B cell (primary cell): Measurements from ENCODE around the gene GSDME. TPM values are rescaled to one million over a fixed set of nuclear protein-coding genes. Genes with fewer than 3 reads are reported as not detected.

ENCODE experiments used
- ATAC-seq: fragments of 200-7000 bp; cut with Tn5 transposase; one replicate; pipeline ENCODE4 v1.10.0; 2021; ENCODE audit warnings: low read depth, mild to moderate bottlenecking, moderate number of reproducible peaks, moderate library complexity
- CTCF ChIA-PET: fragments of 350-600 bp; sonication (Branson Sonifier 250); formaldehyde crosslinking; loops from one replicate; lab custom pipeline; 2021; ENCODE audit warnings: antibody characterized with exemption, inconsistent platforms; lab: Charles Lee
- POLR2A ChIA-PET: fragments of 350-600 bp; sonication (Branson Sonifier 250); formaldehyde crosslinking; loops from one replicate; lab custom pipeline; 2021; ENCODE audit warnings: antibody characterized with exemption; lab: Charles Lee
- DNase-seq: peaks from one replicate; pipeline ENCODE4 v3.0.0; 2013
- H2AFZ ChIP-seq: 2 replicates; pipeline ENCODE4 v1.6.1; 2012; ENCODE audit warnings: mild to moderate bottlenecking, low read depth, low read length; ENCODE audit not compliant: insufficient read depth, poor library complexity, severe bottlenecking
- H3K27ac ChIP-seq, 2 donors: 1 replicate in 1 of 2; 2 replicates in 1 of 2; pipeline ENCODE4 v1.5.1; 2012 to 2013; ENCODE audit warnings: low read length in 2 of 2, mild to moderate bottlenecking in 2 of 2, moderate library complexity in 1 of 2
- H3K27me3 ChIP-seq, 4 experiments: fragments of 200-600 bp in 1 of 4; sonication (generic) in 1 of 4; replicated peaks in 1 of 4; 1 replicate in 2 of 4; 2 replicates in 2 of 4; pipeline versions ENCODE4 v1.6.1 to v1.7.0; 2013 to 2016; ENCODE audit warnings: low read length in 3 of 4, mild to moderate bottlenecking in 2 of 4, mixed read lengths in 1 of 4, moderate library complexity in 1 of 4; ENCODE audit not compliant: insufficient read depth in 4 of 4, control insufficient read depth in 3 of 4; ENCODE audit errors: control extremely low read depth in 1 of 4
- H3K36me3 ChIP-seq, 2 experiments: replicated peaks in 1 of 2; 1 replicate in 1 of 2; 2 replicates in 1 of 2; pipeline versions ENCODE4 v1.6.1 to v1.7.1; 2013; ENCODE audit warnings: low read length in 1 of 2; ENCODE audit not compliant: insufficient read depth in 2 of 2, control insufficient read depth in 1 of 2; ENCODE audit errors: control extremely low read depth in 1 of 2, extremely low read depth in 1 of 2
- H3K4me1 ChIP-seq, 2 donors: fragments of 200-600 bp in 1 of 2; sonication (generic) in 1 of 2; 1 replicate in 1 of 2; 2 replicates in 1 of 2; pipeline versions ENCODE4 v1.5.1 to v1.6.1; 2013 to 2017; ENCODE audit warnings: low read length in 2 of 2; ENCODE audit not compliant: control insufficient read depth in 2 of 2, insufficient read depth in 2 of 2
- H3K4me2 ChIP-seq: replicated peaks from 2 replicates; pipeline ENCODE3; 2012; ENCODE audit warnings: mild to moderate bottlenecking, low read depth, low read length; ENCODE audit not compliant: poor library complexity, severe bottlenecking
- H3K4me3 ChIP-seq, 5 experiments: fragments of 200-600 bp in 1 of 5; sonication (generic) in 1 of 5; 1 replicate in 3 of 5; 2 replicates in 2 of 5; pipeline versions ENCODE4 v1.5.1 to v1.7.0; 2011 to 2016; ENCODE audit warnings: low read length in 4 of 5, mild to moderate bottlenecking in 4 of 5, low read depth in 2 of 5, control low read depth in 1 of 5, moderate library complexity in 1 of 5; ENCODE audit not compliant: insufficient read depth in 1 of 5; ENCODE audit errors: control extremely low read depth in 1 of 5, extremely low read depth in 1 of 5
- H3K79me2 ChIP-seq: fragments of 200-600 bp; sonication (generic); one replicate; pipeline ENCODE4 v1.6.0; 2016; ENCODE audit warnings: low read length; ENCODE audit not compliant: control insufficient read depth, insufficient read depth
- H3K9ac ChIP-seq: fragments of 200-600 bp; sonication (generic); 2 replicates; pipeline ENCODE4 v1.6.1; 2017; ENCODE audit warnings: mild to moderate bottlenecking, low read length, moderate library complexity
- H3K9me3 ChIP-seq, 3 donors: one replicate each; pipeline versions ENCODE4 v1.6.1 to v1.7.1; 2013; ENCODE audit warnings: low read length in 2 of 3; ENCODE audit not compliant: control insufficient read depth in 2 of 3, insufficient read depth in 1 of 3; ENCODE audit errors: control extremely low read depth in 1 of 3
- H4K20me1 ChIP-seq: 2 replicates; pipeline ENCODE4 v1.6.0; 2012; ENCODE audit warnings: mild to moderate bottlenecking, low read length; ENCODE audit not compliant: insufficient read depth, control insufficient read depth, poor library complexity, severe bottlenecking
- H3K27ac Mint-ChIP-seq: one replicate; pipeline ENCODE4 v1.8.0; 2021; ENCODE audit warnings: mixed read lengths
- H3K27me3 Mint-ChIP-seq: one replicate; pipeline ENCODE4 v1.8.0; 2021; ENCODE audit warnings: mixed read lengths
- H3K4me1 Mint-ChIP-seq: one replicate; pipeline ENCODE4 v1.8.0; 2021; ENCODE audit warnings: mixed read lengths
- H3K4me3 Mint-ChIP-seq: one replicate; pipeline ENCODE4 v1.8.0; 2021; ENCODE audit warnings: mixed read lengths
- H3K9me3 Mint-ChIP-seq: one replicate; pipeline ENCODE4 v1.8.0; 2022; ENCODE audit warnings: mixed read lengths; ENCODE audit not compliant: insufficient read depth
- CTCF ChIP-seq: fragments of 200-600 bp; IDR thresholded peaks from one replicate; pipeline ENCODE4 v1.8.0; 2022; ENCODE audit warnings: antibody characterized with exemption, mild to moderate bottlenecking
- EZH2 ChIP-seq: IDR thresholded peaks from 2 replicates; pipeline ENCODE4 v1.6.1; 2012; ENCODE audit warnings: borderline replicate concordance, low read depth, mild to moderate bottlenecking, moderate library complexity, low read length; ENCODE audit not compliant: insufficient read depth, poor library complexity, severe bottlenecking
- WGBS: methylation state at CpG from one replicate; pipeline ENCODE4 v1.1.5; 2013; ENCODE audit warnings: missing lambda C conversion rate; ENCODE audit not compliant: insufficient coverage; 5-methylcytosine and 5-hydroxymethylcytosine counted together
- intact Hi-C: fragments of 100-400 bp; cut with micrococcal nuclease; formaldehyde crosslinking; loops from one replicate; pipeline ENCODE4 v1.10.0; 2022
- polyA plus RNA-seq: library from polyadenylated mRNA; depleted of rRNA; stranded (reverse); fragments of >200 nt; gene quantifications from 2 replicates; pipeline ENCODE4 v1.2.3, GENCODE V29; 2012
- total RNA-seq, 2 donors: library from RNA; stranded (reverse); fragments of 120-200 nt in 1 of 2; gene quantifications; 1 replicate in 1 of 2; 2 replicates in 1 of 2; pipeline versions ENCODE4 v1.2.3 to v1.2.4, GENCODE V29; 2013 to 2022

The GSDME gene
- total and polyA plus RNA-seq, 2 donors (not counting 1 experiment from before 2014, with no cell fraction given): 7.0 to 11.9 TPM

GRCh38 chr7:24762771-24763170 is 5.5 kb upstream of the GSDME start:
- Histone ChIP-seq H3K27ac (no peak overlapping the region), H3K79me2 (no peaks in the 10 kb centered on the region), H3K4me2 (no peak overlapping the region), H3K4me3 (no peak overlapping the region), H3K9ac (no peak overlapping the region), H4K20me1 (no peaks in the 10 kb centered on the region), H3K9me3 (no peaks in the 10 kb centered on the region), H3K4me1 (peaks cover 3 to 5% of the 10 kb centered on the region in 2 donors), H3K36me3 (no peaks in the 10 kb centered on the region), H3K27me3 (peaks cover 0 to 37% (median 25%) of the 10 kb centered on the region in 4 experiments), H2AFZ (no peak overlapping the region)
- Mint-ChIP-seq H3K4me3 (no peak overlapping the region), H3K4me1 (peaks cover 8% of the 10 kb centered on the region), H3K27ac (no peak overlapping the region), H3K27me3 (peaks cover 73% of the 10 kb centered on the region), H3K9me3 (no peaks in the 10 kb centered on the region)
- WGBS: 88% methylated on average over 5 of the region's 7 CpGs
- ChIA-PET CTCF (interaction anchor here (1.1 to 1.2 kb wide), 2 partner anchors 47 to 1216 kb away, joined by 3 to 4 read pairs; no protein-coding TSS in a partner anchor), POLR2A (no interaction called here)
- intact Hi-C loops: no loop called here
- ATAC-seq: no peak
- DNase-seq: no peak
- TF ChIP-seq EZH2: no peak
- no peak for TF ChIP-seq CTCF

GRCh38 chr7:24760968-24761367 is 3.7 kb upstream of the GSDME start:
- intact Hi-C loops: no loop called here
- Histone ChIP-seq H3K4me1 (peaks cover 16 to 18% of the 10 kb centered on the region in 2 donors), H3K27ac (no peak overlapping the region), H3K9ac (no peak overlapping the region), H3K27me3 (peaks cover 0 to 53% (median 33%) of the 10 kb centered on the region in 4 experiments), H3K4me3 (no peak overlapping the region), H3K9me3 (peaks cover 0 to 3% (median 0%) of the 10 kb centered on the region in 3 donors), H3K36me3 (no peaks in the 10 kb centered on the region), H3K4me2 (no peak overlapping the region), H3K79me2 (no peaks in the 10 kb centered on the region), H4K20me1 (no peaks in the 10 kb centered on the region), H2AFZ (no peak overlapping the region)
- no peak overlapping the region for H3K27ac Mint-ChIP-seq
- H3K4me1 Mint-ChIP-seq: peaks cover 18% of the 10 kb centered on the region
- H3K4me3 Mint-ChIP-seq: no peak overlapping the region
- ChIA-PET CTCF (interaction anchor here (0.8 to 1.5 kb wide), 3 partner anchors 12 to 52 kb away, joined by 3 read pairs; no protein-coding TSS in a partner anchor), POLR2A (no interaction called here)
- no CpG with 5 or more reads among the region's 1 CpG for WGBS
- H3K9me3 Mint-ChIP-seq: no peaks in the 10 kb centered on the region
- ATAC-seq (no peak), DNase-seq (no peak)
- TF ChIP-seq EZH2 (no peak), CTCF (no peak)
- peaks cover 74% of the 10 kb centered on the region for H3K27me3 Mint-ChIP-seq
